Panc1 (cell line): ENCODE data around the gene NAAA. TPM values are rescaled to one million over a fixed set of nuclear protein-coding genes. Genes with fewer than 3 reads are reported as not detected.

Source experiments
- ATAC-seq: fragments of 200-7000 bp; cut with Tn5 transposase; 2 replicates; pipeline ENCODE4 v1.9.1; 2020; ENCODE audit warnings: mild to moderate bottlenecking, moderate library complexity
- BruUV-seq: library from RNA; stranded (reverse); fragments of 400-500 nt; replicated peaks from 2 replicates; lab custom pipeline; 2021; lab: Mats Ljungman, UMichigan
- CTCF ChIA-PET: fragments of 300-600 bp; sonication (Branson Sonifier 250); formaldehyde crosslinking; loops from one replicate; lab custom pipeline; 2022; ENCODE audit warnings: antibody characterized with exemption; lab: Charles Lee
- POLR2A ChIA-PET: fragments of 300-600 bp; sonication (Branson Sonifier 250); formaldehyde crosslinking; loops from one replicate; lab custom pipeline; 2022; ENCODE audit warnings: antibody characterized with exemption; lab: Charles Lee
- DNase-seq: peaks from one replicate; pipeline ENCODE4 v3.0.0-alpha.2; 2010; ENCODE audit warnings: low read depth, low spot score
- H3K27ac ChIP-seq: 2 replicates; pipeline ENCODE4 v1.5.1; 2011; ENCODE audit warnings: mild to moderate bottlenecking, low read length, inconsistent platforms
- H3K27me3 ChIP-seq: fragments of 200-500 bp; sonication (Bioruptor generic); 2 replicates; pipeline ENCODE4 v1.6.0; 2014; ENCODE audit warnings: low read length, inconsistent platforms; ENCODE audit not compliant: control insufficient read depth, insufficient read depth
- H3K36me3 ChIP-seq: fragments of 200-500 bp; sonication (Bioruptor generic); 2 replicates; pipeline ENCODE4 v1.5.1; 2014; ENCODE audit warnings: inconsistent platforms, mild to moderate bottlenecking, low read length, moderate library complexity; ENCODE audit not compliant: control insufficient read depth, insufficient read depth
- H3K4me1 ChIP-seq: 2 replicates; pipeline ENCODE4 v1.5.1; 2011; ENCODE audit warnings: inconsistent platforms, mild to moderate bottlenecking, low read length, moderate library complexity; ENCODE audit not compliant: control insufficient read depth, insufficient read depth
- H3K4me3 ChIP-seq, 2 experiments: 2 replicates each; pipeline ENCODE4 v1.5.1; 2011 to 2012; ENCODE audit warnings: low read depth in 2 of 2, low read length in 2 of 2, mild to moderate bottlenecking in 2 of 2, inconsistent platforms in 1 of 2, moderate library complexity in 1 of 2
- H3K9me3 ChIP-seq: fragments of 200-500 bp; sonication (Bioruptor generic); 2 replicates; pipeline ENCODE4 v1.5.1; 2014; ENCODE audit warnings: low read depth, mild to moderate bottlenecking, inconsistent platforms, low read length, moderate library complexity; ENCODE audit not compliant: control insufficient read depth, insufficient read depth
- POLR2AphosphoS5 ChIP-seq: IDR thresholded peaks from 2 replicates; pipeline ENCODE4 v1.6.1; 2012; ENCODE audit warnings: mild to moderate bottlenecking, low read depth, low read length, moderate library complexity
- REST ChIP-seq, 2 experiments: IDR thresholded peaks; 2 replicates each; pipeline ENCODE4 v1.6.1; 2011 to 2012; ENCODE audit warnings: low read depth in 2 of 2, control low read depth in 1 of 2, low read length in 1 of 2, mild to moderate bottlenecking in 1 of 2, moderate library complexity in 1 of 2; ENCODE audit not compliant: insufficient read depth in 1 of 2
- SIN3A ChIP-seq: IDR thresholded peaks from 2 replicates; pipeline ENCODE4 v1.6.1; 2012; ENCODE audit warnings: low read depth, mild to moderate bottlenecking, low read length, moderate library complexity, borderline replicate concordance; ENCODE audit not compliant: insufficient read depth
- TCF7L2 ChIP-seq: IDR thresholded peaks from 2 replicates; pipeline ENCODE4 v1.6.1; 2011; ENCODE audit warnings: mild to moderate bottlenecking, low read depth, low read length, inconsistent platforms
- in situ Hi-C: cut with HindIII; loops from 2 replicates; pipeline ENCODE4 v1.10.0; 2016; ENCODE audit warnings: low sequenced_read_pairs, low pct_unique_long_range_greater_than_20kb
- intact Hi-C: fragments of 100-400 bp; cut with micrococcal nuclease; formaldehyde crosslinking; loops from one replicate; pipeline ENCODE4 v1.10.0; 2022; ENCODE audit not compliant: unreplicated experiment
- total RNA-seq: library from RNA; stranded (reverse); gene quantifications from one replicate; pipeline ENCODE4 v1.2.1, GENCODE V29; 2021; ENCODE audit not compliant: unreplicated experiment
- TF ChIP-seq, protein P1 (sequence below): fragments of 450-650 bp; IDR thresholded peaks from 2 replicates; pipeline ENCODE4 v1.5.1; 2017; ENCODE audit warnings: mild to moderate bottlenecking

NAAA gene
- total RNA-seq, 1 experiment from 2014 or later = 11.9 TPM

DNA sequence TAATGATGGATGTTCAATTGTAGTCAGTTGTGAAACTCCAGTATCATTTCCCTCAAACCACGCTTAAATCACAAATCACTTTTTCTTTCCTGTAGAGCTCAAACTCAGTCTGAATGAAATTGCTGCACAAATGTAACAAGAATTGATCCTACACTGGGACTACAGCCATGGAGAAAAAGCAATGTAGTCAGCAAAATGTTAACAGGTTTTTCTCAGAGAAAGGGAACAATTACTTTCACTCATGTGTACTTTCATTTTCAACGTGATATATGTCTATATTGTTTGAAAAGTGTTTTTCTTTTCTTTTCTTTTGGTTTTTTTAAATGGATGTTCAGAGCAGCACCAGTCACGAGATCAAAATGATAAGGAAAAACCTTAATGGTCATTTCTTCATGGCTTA lies 27.3 kb upstream of the NAAA start:
- DNase-seq (no peak), ATAC-seq (no peak)
- Histone ChIP-seq H3K36me3 (peaks cover 30% of the 10 kb centered on the region), H3K27ac (no peak overlapping the region), H3K4me1 (no peaks in the 10 kb centered on the region), H3K4me3 (no peak overlapping the region), H3K9me3 (no peaks in the 10 kb centered on the region), H3K27me3 (no peaks in the 10 kb centered on the region)
- no TSS peak for BruUV-seq
- ChIA-PET CTCF (no interaction called here), POLR2A (no interaction called here)
- TF ChIP-seq REST (IDR thresholded peaks at IDR 0.05; ENCODE audit: insufficient read depth in 1 of 2, low read depth in 2 of 2, low read length in 1 of 2) (no peak), TCF7L2 (no peak), SIN3A (no peak), POLR2AphosphoS5 (no peak)
- TF ChIP-seq, protein P1, sequence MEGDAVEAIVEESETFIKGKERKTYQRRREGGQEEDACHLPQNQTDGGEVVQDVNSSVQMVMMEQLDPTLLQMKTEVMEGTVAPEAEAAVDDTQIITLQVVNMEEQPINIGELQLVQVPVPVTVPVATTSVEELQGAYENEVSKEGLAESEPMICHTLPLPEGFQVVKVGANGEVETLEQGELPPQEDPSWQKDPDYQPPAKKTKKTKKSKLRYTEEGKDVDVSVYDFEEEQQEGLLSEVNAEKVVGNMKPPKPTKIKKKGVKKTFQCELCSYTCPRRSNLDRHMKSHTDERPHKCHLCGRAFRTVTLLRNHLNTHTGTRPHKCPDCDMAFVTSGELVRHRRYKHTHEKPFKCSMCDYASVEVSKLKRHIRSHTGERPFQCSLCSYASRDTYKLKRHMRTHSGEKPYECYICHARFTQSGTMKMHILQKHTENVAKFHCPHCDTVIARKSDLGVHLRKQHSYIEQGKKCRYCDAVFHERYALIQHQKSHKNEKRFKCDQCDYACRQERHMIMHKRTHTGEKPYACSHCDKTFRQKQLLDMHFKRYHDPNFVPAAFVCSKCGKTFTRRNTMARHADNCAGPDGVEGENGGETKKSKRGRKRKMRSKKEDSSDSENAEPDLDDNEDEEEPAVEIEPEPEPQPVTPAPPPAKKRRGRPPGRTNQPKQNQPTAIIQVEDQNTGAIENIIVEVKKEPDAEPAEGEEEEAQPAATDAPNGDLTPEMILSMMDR = no peak
- intact Hi-C loops (no loop called here), in situ Hi-C loops (no loop called here)

GRCh38 chr4:75963558-75963957 lies 22.7 kb upstream of the NAAA start:
- no peak for ATAC-seq

More at GRCh38 chr4:75963558-75963957, 22.7 kb upstream of the NAAA start:
- Histone ChIP-seq H3K9me3 (no peaks in the 10 kb centered on the region), H3K27ac (no peak overlapping the region), H3K4me3 (no peak overlapping the region), H3K36me3 (peaks cover 23% of the 10 kb centered on the region), H3K4me1 (no peaks in the 10 kb centered on the region), H3K27me3 (no peaks in the 10 kb centered on the region)
- POLR2A ChIA-PET = no interaction called here
- CTCF ChIA-PET = no interaction called here
- no peak for TF ChIP-seq POLR2AphosphoS5
- no peak for TF ChIP-seq REST (IDR thresholded peaks at IDR 0.05; ENCODE audit: insufficient read depth in 1 of 2, low read depth in 2 of 2, low read length in 1 of 2)
- TF ChIP-seq TCF7L2 = no peak
- TF ChIP-seq SIN3A = no peak
- TF ChIP-seq, protein P1 = no peak
- DNase-seq = no peak
- intact Hi-C loops = no loop called here
- in situ Hi-C loops = no loop called here
- BruUV-seq = no TSS peak
